ENCODE measurements around the gene E2F1. TPM values are rescaled to one million over a fixed set of nuclear protein-coding genes. Genes with fewer than 3 reads are reported as not detected.

Gene E2F1
- total and polyA plus RNA-seq, 2 donors (not counting 3 experiments of a cell fraction or from before 2014, with no cell fraction given): 20.7 to 29.6 TPM

- H3K4me3 ChIP-seq (replicated peaks in 1 of 3; ENCODE audit: insufficient read depth in 1 of 3, low read depth in 1 of 3, low read length in 3 of 3): no peak overlapping the region
- H4K20me1 ChIP-seq (replicated peaks; ENCODE audit: control insufficient read depth, extremely low read depth, insufficient read depth, low read length): no peaks in the 10 kb centered on the region
- H2AFZ ChIP-seq (ENCODE audit: low read depth, low read length): no peak overlapping the region
- TF ChIP-seq GATA2 (IDR thresholded peaks at IDR 0.05; ENCODE audit: insufficient read depth, insufficient read length, low read depth, low read length): no peak
- intact Hi-C loops (cut with micrococcal nuclease) (no loop called here), dilution Hi-C loops (cut with MboI; ENCODE audit: extremely low pct_ligation_motif_present, low sequenced_read_pairs) (no loop called here)
- H3K27me3 ChIP-seq (ENCODE audit: control insufficient read depth in 2 of 2, insufficient read depth in 2 of 2, low read length in 2 of 2): no peaks in the 10 kb centered on the region
- no peak overlapping the region for H3K4me2 ChIP-seq (ENCODE audit: insufficient read depth, low read length)
- no peaks in the 10 kb centered on the region for H3K9me1 ChIP-seq (replicated peaks; ENCODE audit: control insufficient read depth, extremely low read depth, insufficient read depth, low read length)
- H3K27ac ChIP-seq (ENCODE audit: insufficient read depth, low read depth, low read length): no peak overlapping the region
- no peaks in the 10 kb centered on the region for H3K79me2 ChIP-seq (ENCODE audit: control insufficient read depth, insufficient read depth, low read length)
- no TSS peak for BruUV-seq (replicated peaks)
- ChIA-PET POLR2A (no interaction called here), CTCF (interaction anchor here (1.2 kb wide), 1 partner anchor 13 kb away, joined by 3 read pairs; no protein-coding TSS in a partner anchor)
- FAIRE-seq: no peak
- H3K9me3 ChIP-seq (replicated peaks; ENCODE audit: control insufficient read depth, insufficient read depth, low read length): no peaks in the 10 kb centered on the region
- no peak for DNase-seq (ENCODE audit: low read depth, low spot score)
- H3K36me3 ChIP-seq (ENCODE audit: control insufficient read depth in 2 of 2, extremely low read depth in 1 of 2, insufficient read depth in 2 of 2, low read length in 2 of 2): no peaks in the 10 kb centered on the region
- H3K9ac ChIP-seq (replicated peaks; ENCODE audit: extremely low read depth, insufficient read depth, low read length): no peak overlapping the region
- H3K4me1 ChIP-seq (ENCODE audit: control insufficient read depth, extremely low read depth, insufficient read depth, low read length): no peaks in the 10 kb centered on the region
These were observed 21.5 kb upstream of the E2F1 start for GRCh38 chr20:33707668-33708067.

GRCh38 chr20:33704197-33704924, 18.2 kb upstream of the E2F1 start:
- ChIA-PET CTCF (interaction anchor here (0.8 to 1.5 kb wide), 3 partner anchors 10 to 19 kb away, joined by 3 to 4 read pairs (median 4); no protein-coding TSS in a partner anchor), POLR2A (no interaction called here)
- no peaks in the 10 kb centered on the region for H3K79me2 ChIP-seq (ENCODE audit: control insufficient read depth, insufficient read depth, low read length)
- no TSS peak for BruUV-seq (replicated peaks)
- no peaks in the 10 kb centered on the region for H3K9me1 ChIP-seq (replicated peaks; ENCODE audit: control insufficient read depth, extremely low read depth, insufficient read depth, low read length)
- no peak overlapping the region for H3K4me3 ChIP-seq (replicated peaks in 1 of 3; ENCODE audit: insufficient read depth in 1 of 3, low read depth in 1 of 3, low read length in 3 of 3)
- no peaks in the 10 kb centered on the region for H3K9me3 ChIP-seq (replicated peaks; ENCODE audit: control insufficient read depth, insufficient read depth, low read length)
- FAIRE-seq (no peak), DNase-seq (ENCODE audit: low read depth, low spot score) (no peak)
- dilution Hi-C loops (cut with MboI; ENCODE audit: extremely low pct_ligation_motif_present, low sequenced_read_pairs) (no loop called here), intact Hi-C loops (cut with micrococcal nuclease) (no loop called here)
- H3K4me1 ChIP-seq (ENCODE audit: control insufficient read depth, extremely low read depth, insufficient read depth, low read length): no peaks in the 10 kb centered on the region
- no peaks in the 10 kb centered on the region for H3K27me3 ChIP-seq (ENCODE audit: control insufficient read depth in 2 of 2, insufficient read depth in 2 of 2, low read length in 2 of 2)
- H3K9ac ChIP-seq (replicated peaks; ENCODE audit: extremely low read depth, insufficient read depth, low read length): no peak overlapping the region
- no peak for TF ChIP-seq GATA2 (IDR thresholded peaks at IDR 0.05; ENCODE audit: insufficient read depth, insufficient read length, low read depth, low read length)
- TF ChIP-seq MYC (IDR thresholded peaks at IDR 0.05; ENCODE audit: low read depth, low read length): no peak
- H3K27ac ChIP-seq (ENCODE audit: insufficient read depth, low read depth, low read length): no peak overlapping the region
- H2AFZ ChIP-seq (ENCODE audit: low read depth, low read length): no peak overlapping the region
- H3K36me3 ChIP-seq (ENCODE audit: control insufficient read depth in 2 of 2, extremely low read depth in 1 of 2, insufficient read depth in 2 of 2, low read length in 2 of 2): no peaks in the 10 kb centered on the region
- no peak overlapping the region for H3K4me2 ChIP-seq (ENCODE audit: insufficient read depth, low read length)
- H4K20me1 ChIP-seq (replicated peaks; ENCODE audit: control insufficient read depth, extremely low read depth, insufficient read depth, low read length): no peaks in the 10 kb centered on the region
